Bronchial epithelial cell (primary cell): ENCODE results near the gene ABCC9. TPM values are rescaled to one million over a fixed set of nuclear protein-coding genes. Genes with fewer than 3 reads are reported as not detected.

ENCODE experiments used
- DNase-seq: peaks from one replicate; pipeline ENCODE4 v3.0.0-alpha.2; 2010; ENCODE audit warnings: low read depth
- FAIRE-seq: peaks from 2 replicates; lab custom pipeline; 2011; peaks lifted over from hg19 to GRCh38; lab: Jason Lieb, UNC
- H3K27me3 ChIP-seq: 2 replicates; pipeline ENCODE4 v1.5.1; 2011; ENCODE audit warnings: low read length; ENCODE audit not compliant: control insufficient read depth, insufficient read depth
- H3K36me3 ChIP-seq: 2 replicates; pipeline ENCODE4 v1.5.1; 2011; ENCODE audit warnings: low read length; ENCODE audit not compliant: control insufficient read depth, insufficient read depth
- H3K4me3 ChIP-seq: 2 replicates; pipeline ENCODE4 v1.5.1; 2011; ENCODE audit warnings: mild to moderate bottlenecking, low read depth, low read length, control low read depth
- total RNA-seq: library from RNA; depleted of rRNA; stranded (reverse); fragments of >200 nt; gene quantifications from 2 replicates; pipeline ENCODE4 v1.2.1, GENCODE V29; 2014
- TF ChIP-seq, protein P1 (sequence below): IDR thresholded peaks from 2 replicates; pipeline ENCODE4 v1.5.1; 2011; ENCODE audit warnings: mild to moderate bottlenecking, moderate library complexity, low read length, control low read depth, inconsistent platforms; ENCODE audit not compliant: insufficient read depth, severe bottlenecking

Gene ABCC9
- total RNA-seq, 1 donor from 2014 or later: 0.79 TPM

DNA sequence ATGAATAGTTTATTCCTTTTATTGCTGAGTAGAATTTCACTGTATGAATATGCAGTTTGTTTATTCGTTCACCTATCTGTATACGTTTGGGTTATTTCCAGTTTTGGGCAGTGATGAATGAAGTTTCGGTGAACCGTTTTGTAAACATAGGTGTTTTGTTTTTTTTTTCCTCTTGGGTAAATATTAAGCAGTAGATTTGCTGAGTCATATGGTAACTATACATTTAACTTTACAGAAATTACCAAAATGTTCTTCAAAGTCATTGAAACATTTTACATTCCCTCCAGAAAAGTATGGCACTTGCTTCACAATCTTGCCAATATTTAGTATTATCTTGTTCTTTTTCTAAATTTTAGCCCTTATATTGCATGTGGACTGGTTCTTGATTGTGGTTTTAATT, 3.8 kb upstream of the ABCC9 start:
- Histone ChIP-seq H3K36me3 (no peaks in the 10 kb centered on the region), H3K4me3 (no peak overlapping the region), H3K27me3 (no peaks in the 10 kb centered on the region)
- no peak for FAIRE-seq
- TF ChIP-seq, protein P1, sequence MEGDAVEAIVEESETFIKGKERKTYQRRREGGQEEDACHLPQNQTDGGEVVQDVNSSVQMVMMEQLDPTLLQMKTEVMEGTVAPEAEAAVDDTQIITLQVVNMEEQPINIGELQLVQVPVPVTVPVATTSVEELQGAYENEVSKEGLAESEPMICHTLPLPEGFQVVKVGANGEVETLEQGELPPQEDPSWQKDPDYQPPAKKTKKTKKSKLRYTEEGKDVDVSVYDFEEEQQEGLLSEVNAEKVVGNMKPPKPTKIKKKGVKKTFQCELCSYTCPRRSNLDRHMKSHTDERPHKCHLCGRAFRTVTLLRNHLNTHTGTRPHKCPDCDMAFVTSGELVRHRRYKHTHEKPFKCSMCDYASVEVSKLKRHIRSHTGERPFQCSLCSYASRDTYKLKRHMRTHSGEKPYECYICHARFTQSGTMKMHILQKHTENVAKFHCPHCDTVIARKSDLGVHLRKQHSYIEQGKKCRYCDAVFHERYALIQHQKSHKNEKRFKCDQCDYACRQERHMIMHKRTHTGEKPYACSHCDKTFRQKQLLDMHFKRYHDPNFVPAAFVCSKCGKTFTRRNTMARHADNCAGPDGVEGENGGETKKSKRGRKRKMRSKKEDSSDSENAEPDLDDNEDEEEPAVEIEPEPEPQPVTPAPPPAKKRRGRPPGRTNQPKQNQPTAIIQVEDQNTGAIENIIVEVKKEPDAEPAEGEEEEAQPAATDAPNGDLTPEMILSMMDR: no peak
- DNase-seq: peak; percentile 28

DNA sequence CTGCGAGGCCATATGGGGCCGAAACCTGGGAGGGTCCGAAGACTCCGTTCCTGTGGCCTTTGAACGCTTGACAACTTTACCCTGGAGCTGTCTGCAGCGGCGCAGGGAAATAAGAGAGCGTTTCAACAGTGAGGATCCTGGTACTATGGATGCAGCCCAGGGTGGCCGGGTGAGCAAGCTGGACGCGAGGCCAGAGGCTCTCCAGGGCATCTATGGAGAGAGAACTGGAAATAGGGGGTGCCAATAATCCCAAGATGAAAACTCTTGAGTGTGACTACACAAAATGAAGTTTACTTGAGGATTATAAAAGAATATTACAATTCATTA, 1.1 kb upstream of the ABCC9 start:
- Histone ChIP-seq H3K27me3 (no peaks in the 10 kb centered on the region), H3K36me3 (no peaks in the 10 kb centered on the region), H3K4me3 (peak overlapping the region; percentile 50)
- no peak for FAIRE-seq
- TF ChIP-seq, protein P1: no peak
- DNase-seq: no peak

DNA sequence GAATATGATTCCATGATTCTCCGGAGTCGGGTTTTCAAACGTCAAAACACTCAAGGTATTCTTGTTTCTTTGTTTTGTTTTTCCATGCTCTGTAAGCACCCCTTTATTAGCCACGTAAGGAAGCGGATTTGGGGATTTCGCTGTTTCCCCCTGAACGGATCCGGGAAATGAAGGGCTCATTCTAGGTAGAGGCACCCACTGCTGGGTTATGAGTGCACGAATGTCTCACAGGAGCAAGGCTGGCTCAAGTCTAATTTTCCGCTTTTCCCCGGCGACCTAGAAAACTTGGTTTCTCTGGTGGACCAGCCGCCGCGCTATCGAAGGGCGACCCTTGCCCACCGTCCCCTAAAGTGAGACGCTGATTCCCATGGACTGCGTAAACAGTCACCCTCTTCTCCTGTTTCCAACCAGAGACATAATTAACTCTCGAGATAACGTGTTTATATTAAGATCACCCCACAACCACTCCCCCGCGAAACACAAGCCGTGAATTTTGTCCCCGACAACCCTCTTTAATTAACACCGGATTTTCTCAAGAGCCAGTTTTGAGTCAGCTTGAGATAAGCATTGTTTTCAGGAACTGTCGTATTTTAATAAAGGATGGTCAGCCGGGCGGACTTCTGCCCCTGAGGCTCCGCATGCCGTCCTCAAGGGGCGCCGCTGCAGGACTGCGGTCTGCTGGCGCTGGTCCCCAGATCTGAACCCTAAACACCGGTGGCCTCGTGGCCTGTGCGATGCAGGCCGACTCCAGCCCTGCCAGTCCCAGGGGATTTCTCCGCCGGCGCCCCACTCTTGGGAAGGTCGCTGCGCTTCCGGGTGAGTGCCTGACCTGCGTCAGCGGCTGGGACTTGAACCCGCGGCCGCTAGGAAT, 515 bp upstream of the ABCC9 start:
- TF ChIP-seq, protein P1: peak; percentile 51
- DNase-seq (peak; percentile 21), FAIRE-seq (no peak)
- H3K36me3 ChIP-seq: no peaks in the 10 kb centered on the region
- no peaks in the 10 kb centered on the region for H3K27me3 ChIP-seq
- peak overlapping the region; percentile 50 for H3K4me3 ChIP-seq

DNA sequence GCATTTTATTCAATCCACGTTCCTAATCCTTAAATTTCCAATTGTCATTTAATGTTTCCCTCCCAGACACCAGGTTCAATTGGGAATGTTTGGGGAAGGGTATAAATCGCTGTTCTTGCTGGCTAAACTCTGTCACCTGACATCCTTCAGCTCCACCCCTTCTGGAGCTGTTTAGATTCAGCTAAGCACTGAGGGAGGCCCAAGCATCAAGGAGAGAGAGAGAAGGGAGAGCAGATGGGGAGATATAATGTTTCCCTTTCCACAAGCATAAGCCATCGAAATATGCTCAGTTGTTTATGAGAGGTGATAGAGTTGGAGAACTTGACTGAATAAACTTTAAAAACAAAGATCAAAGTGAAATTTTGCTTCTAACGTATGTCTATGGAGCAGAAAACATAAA, 1.8 kb downstream of the ABCC9 start:
- DNase-seq (no peak), FAIRE-seq (no peak)
- H3K36me3 ChIP-seq: no peaks in the 10 kb centered on the region
- H3K27me3 ChIP-seq: no peaks in the 10 kb centered on the region
- TF ChIP-seq, protein P1: no peak
- H3K4me3 ChIP-seq: no peak overlapping the region

DNA sequence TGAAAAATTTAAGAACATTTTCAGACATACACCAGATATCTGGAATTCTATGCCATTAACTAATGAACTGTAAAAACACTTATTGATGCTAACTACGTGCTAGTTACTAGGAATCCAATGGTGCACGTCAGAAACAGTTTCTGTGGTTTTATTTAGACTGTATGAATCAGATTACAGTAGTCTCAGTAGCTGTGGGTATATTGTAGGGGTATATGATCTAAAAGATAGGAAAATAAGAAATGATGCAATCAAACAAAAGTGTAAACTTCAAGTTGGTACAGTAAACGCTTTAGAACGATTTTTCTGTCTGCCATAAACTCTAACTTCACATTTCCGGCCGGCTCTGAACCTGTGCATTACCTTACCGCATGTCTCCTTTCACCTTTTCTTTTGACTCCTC, 2.3 kb downstream of the ABCC9 start:
- Histone ChIP-seq H3K36me3 (no peaks in the 10 kb centered on the region), H3K27me3 (no peaks in the 10 kb centered on the region), H3K4me3 (no peak overlapping the region)
- no peak for FAIRE-seq
- peak; percentile 4 for DNase-seq
- TF ChIP-seq, protein P1: no peak
